IMR-90 (cell line): Measurements from ENCODE around the gene NR6A1. TPM values are rescaled to one million over a fixed set of nuclear protein-coding genes. Genes with fewer than 3 reads are reported as not detected.

Experiments
- ATAC-seq: fragments of 200-7000 bp; cut with Tn5 transposase; 2 replicates; pipeline ENCODE4 v1.9.1; 2020; ENCODE audit warnings: low read depth, mild to moderate bottlenecking, moderate library complexity
- BruUV-seq: library from RNA; stranded (reverse); fragments of 400-500 nt; replicated peaks from 2 replicates; lab custom pipeline; 2021; lab: Mats Ljungman, UMichigan
- CTCF ChIA-PET: fragments of 300-600 bp; formaldehyde crosslinking; extraction: SDS; loops from one replicate; lab custom pipeline; 2021; ENCODE audit warnings: antibody characterized with exemption; lab: Yijun Ruan, JAX
- POLR2A ChIA-PET: fragments of 300-600 bp; sonication (Branson Sonifier 250); formaldehyde crosslinking; loops from one replicate; lab custom pipeline; 2022; ENCODE audit warnings: antibody characterized with exemption; ENCODE audit not compliant: unreplicated experiment; lab: Charles Lee
- DNase-seq: peaks from one replicate; pipeline ENCODE4 v3.0.0; 2013
- H2AFZ ChIP-seq: replicated peaks from 2 replicates; pipeline ENCODE3; 2013; ENCODE audit warnings: low read length, mild to moderate bottlenecking; ENCODE audit not compliant: poor library complexity
- H2AK5ac ChIP-seq: 2 replicates; pipeline ENCODE4 v1.6.1; 2013; ENCODE audit warnings: low read depth, low read length, inconsistent platforms
- H2AK9ac ChIP-seq: replicated peaks from 2 replicates; pipeline ENCODE3; 2013; ENCODE audit warnings: mild to moderate bottlenecking, low read depth, low read length, moderate library complexity; ENCODE audit not compliant: poor library complexity
- H2BK120ac ChIP-seq: 2 replicates; pipeline ENCODE4 v1.6.1; 2013; ENCODE audit warnings: low read depth, low read length, inconsistent platforms
- H2BK15ac ChIP-seq: 3 replicates; pipeline ENCODE4 v1.6.1; 2013; ENCODE audit warnings: low read depth, low read length, inconsistent platforms
- H2BK20ac ChIP-seq: 2 replicates; pipeline ENCODE4 v1.6.1; 2013; ENCODE audit warnings: low read depth, mild to moderate bottlenecking, inconsistent platforms, low read length, moderate library complexity
- H2BK5ac ChIP-seq: 2 replicates; pipeline ENCODE4 v1.6.1; 2013; ENCODE audit warnings: mild to moderate bottlenecking, low read depth, low read length, inconsistent platforms; ENCODE audit not compliant: poor library complexity, severe bottlenecking
- H3K14ac ChIP-seq: replicated peaks from 2 replicates; pipeline ENCODE4 v1.6.1; 2013; ENCODE audit warnings: low read depth, low read length, inconsistent platforms
- H3K18ac ChIP-seq: 2 replicates; pipeline ENCODE4 v1.6.1; 2013; ENCODE audit warnings: low read depth, low read length, control low read depth
- H3K23ac ChIP-seq: 2 replicates; pipeline ENCODE4 v1.6.1; 2013; ENCODE audit warnings: low read depth, low read length, inconsistent platforms
- H3K27ac ChIP-seq: 2 replicates; pipeline ENCODE4 v1.5.1; 2013; ENCODE audit warnings: mild to moderate bottlenecking, control low read depth, low read length; ENCODE audit not compliant: insufficient read depth
- H3K27me3 ChIP-seq: 2 replicates; pipeline ENCODE4 v1.6.1; 2013; ENCODE audit warnings: low read length; ENCODE audit not compliant: control insufficient read depth, insufficient read depth
- H3K36me3 ChIP-seq: 2 replicates; pipeline ENCODE4 v1.6.1; 2013; ENCODE audit warnings: low read length, mixed read lengths; ENCODE audit not compliant: control insufficient read depth, insufficient read depth
- H3K4ac ChIP-seq: 2 replicates; pipeline ENCODE4 v1.6.1; 2013; ENCODE audit warnings: low read depth, low read length, inconsistent platforms
- H3K4me1 ChIP-seq: 2 replicates; pipeline ENCODE4 v1.6.1; 2013; ENCODE audit warnings: low read length, mixed read lengths; ENCODE audit not compliant: control insufficient read depth, insufficient read depth
- H3K4me2 ChIP-seq: 2 replicates; pipeline ENCODE4 v1.6.1; 2013; ENCODE audit warnings: low read depth, mild to moderate bottlenecking, control low read depth, low read length, moderate library complexity
- H3K4me3 ChIP-seq: 2 replicates; pipeline ENCODE4 v1.5.1; 2013; ENCODE audit warnings: low read depth, mild to moderate bottlenecking, control low read depth, low read length, moderate library complexity; ENCODE audit not compliant: insufficient read depth
- H3K56ac ChIP-seq: 2 replicates; pipeline ENCODE4 v1.6.1; 2013; ENCODE audit warnings: low read length, inconsistent platforms; ENCODE audit not compliant: insufficient read depth; ENCODE audit errors: extremely low read depth
- H3K79me1 ChIP-seq, 2 experiments: 2 replicates each; pipeline ENCODE4 v1.6.1; 2013; ENCODE audit warnings: low read length in 2 of 2, inconsistent platforms in 1 of 2, low read depth in 1 of 2
- H3K9ac ChIP-seq: 2 replicates; pipeline ENCODE4 v1.6.1; 2013; ENCODE audit warnings: low read depth, low read length, control low read depth
- H3K9me1 ChIP-seq: 2 replicates; pipeline ENCODE4 v1.6.1; 2013; ENCODE audit warnings: low read length, inconsistent platforms; ENCODE audit not compliant: insufficient read depth
- H3K9me3 ChIP-seq: 2 replicates; pipeline ENCODE4 v1.6.1; 2013; ENCODE audit warnings: low read length; ENCODE audit not compliant: control insufficient read depth, insufficient read depth
- H4K20me1 ChIP-seq: 2 replicates; pipeline ENCODE4 v1.6.1; 2013; ENCODE audit warnings: low read length, inconsistent platforms; ENCODE audit not compliant: insufficient read depth
- H4K5ac ChIP-seq: 2 replicates; pipeline ENCODE4 v1.6.1; 2013; ENCODE audit warnings: mild to moderate bottlenecking, low read depth, low read length, control low read depth
- H4K8ac ChIP-seq, 2 experiments: 2 replicates each; pipeline ENCODE4 v1.6.1; 2013; ENCODE audit warnings: low read depth in 2 of 2, low read length in 2 of 2, control low read depth in 1 of 2, inconsistent platforms in 1 of 2
- H4K91ac ChIP-seq: 2 replicates; pipeline ENCODE4 v1.6.1; 2013; ENCODE audit warnings: low read depth, low read length, inconsistent platforms; ENCODE audit not compliant: insufficient read depth
- BHLHE40 ChIP-seq: fragments of 150-350 bp; IDR thresholded peaks from 2 replicates; pipeline ENCODE4 v1.6.1; 2016; ENCODE audit warnings: mild to moderate bottlenecking, low read depth, low read length
- CEBPB ChIP-seq: IDR thresholded peaks from 2 replicates; pipeline ENCODE4 v1.6.1; 2012; ENCODE audit warnings: low read depth, low read length, improper control_type of control experiment
- ELK1 ChIP-seq: fragments of 150-350 bp; IDR thresholded peaks from 2 replicates; pipeline ENCODE4 v1.6.1; 2016; ENCODE audit warnings: low read depth, mild to moderate bottlenecking, low read length, moderate library complexity, borderline replicate concordance
- FOS ChIP-seq: fragments of 150-350 bp; IDR thresholded peaks from 2 replicates; pipeline ENCODE4 v1.6.1; 2016; ENCODE audit warnings: low read depth, low read length
- MAFK ChIP-seq: IDR thresholded peaks from 2 replicates; pipeline ENCODE4 v1.6.1; 2012; ENCODE audit warnings: low read depth, low read length, improper control_type of control experiment
- MAZ ChIP-seq: IDR thresholded peaks from 2 replicates; pipeline ENCODE4 v1.6.1; 2012; ENCODE audit warnings: low read depth, mild to moderate bottlenecking, low read length, improper control_type of control experiment, moderate library complexity, borderline replicate concordance
- MXI1 ChIP-seq: IDR thresholded peaks from 2 replicates; pipeline ENCODE4 v1.6.1; 2012; ENCODE audit warnings: low read depth, mild to moderate bottlenecking, low read length, moderate library complexity, borderline replicate concordance
- NFE2L2 ChIP-seq: fragments of 150-350 bp; IDR thresholded peaks from 2 replicates; pipeline ENCODE4 v1.6.1; 2016; ENCODE audit warnings: low read depth, mild to moderate bottlenecking, low read length
- RAD21 ChIP-seq: IDR thresholded peaks from 2 replicates; pipeline ENCODE4 v1.6.1; 2012; ENCODE audit warnings: low read length, improper control_type of control experiment
- RFX5 ChIP-seq: IDR thresholded peaks from 2 replicates; pipeline ENCODE4 v1.8.0; 2012; ENCODE audit warnings: low read depth, mild to moderate bottlenecking, low read length, moderate library complexity
- WGBS, 2 experiments: methylation state at CpG; one replicate each; pipeline versions ENCODE4 v1.1.5 to v1.1.7; 2013; ENCODE audit warnings: missing lambda C conversion rate in 2 of 2; ENCODE audit not compliant: insufficient read length in 1 of 2; ENCODE audit errors: extremely low coverage in 2 of 2; 5-methylcytosine and 5-hydroxymethylcytosine counted together
- dilution Hi-C: fragments of 300-500 bp; cut with HindIII; formaldehyde crosslinking; loops from one replicate; pipeline ENCODE4 v1.14.3; 2018; ENCODE audit warnings: low sequenced_read_pairs; ENCODE audit not compliant: unreplicated experiment
- in situ Hi-C: fragments of 300-500 bp; cut with MboI; formaldehyde crosslinking; loops from 3 replicates; pipeline ENCODE4 v1.14.3; 2019; ENCODE audit warnings: low sequenced_read_pairs, inconsistent platforms, mixed read lengths
- intact Hi-C: fragments of 100-400 bp; cut with micrococcal nuclease; formaldehyde crosslinking; loops from 2 replicates; pipeline ENCODE4 v1.10.0; 2022
- polyA plus RNA-seq, 3 experiments: library from polyadenylated mRNA; depleted of rRNA; stranded (reverse); fragments of >200 nt; gene quantifications; 2 replicates each; pipeline ENCODE4 v1.2.3, GENCODE V29; 2012; ENCODE audit warnings: low replicate concordance in 1 of 3
- total RNA-seq: library from RNA; depleted of rRNA; stranded (reverse); fragments of >200 nt; gene quantifications from 2 replicates; pipeline ENCODE4 v1.2.3, GENCODE V29; 2012
- TF ChIP-seq, protein P1 (sequence below): conservative IDR thresholded peaks from 2 replicates; pipeline ENCODE4 v1.5.1; 2012; ENCODE audit warnings: mild to moderate bottlenecking, low read depth, low read length, improper control_type of control experiment
- TF ChIP-seq, protein P2 (sequence below): fragments of 150-350 bp; IDR thresholded peaks from 2 replicates; pipeline ENCODE4 v1.6.1; 2017; ENCODE audit warnings: mild to moderate bottlenecking, antibody characterized with exemption, low read length, low read depth

The NR6A1 gene
- total and polyA plus RNA-seq, 2 of the 4 experiments (the other 2 are of a cell fraction) = 0.14 to 0.36 TPM

- Histone ChIP-seq H3K36me3 (no peaks in the 10 kb centered on the region), H4K5ac (no peak overlapping the region; the same call in 1 of the 2 replicates), H3K79me1 (no peaks in the 10 kb centered on the region), H3K18ac (peak overlapping the region; percentile 45; the same call in 1 of the 2 replicates), H3K4me3 (no peak overlapping the region), H3K14ac (no peak overlapping the region), H3K56ac (no peak overlapping the region), H4K8ac (no peak overlapping the region), H2BK20ac (0 out of 2 replicates have a peak overlapping the region, but pooled peaks have one; percentile 21), H2BK5ac (no peak overlapping the region), H4K91ac (no peak overlapping the region), H3K27me3 (no peaks in the 10 kb centered on the region), H2AK9ac (no peak overlapping the region), H3K9ac (no peak overlapping the region), H2AK5ac (no peak overlapping the region), H2AFZ (no peak overlapping the region), H3K9me1 (peaks cover 4% of the 10 kb centered on the region), H3K4me1 (peaks cover 10% of the 10 kb centered on the region), H3K4ac (no peak overlapping the region), H4K20me1 (peaks cover 4% of the 10 kb centered on the region; the same call in 1 of the 2 replicates), H3K9me3 (no peaks in the 10 kb centered on the region), H2BK120ac (no peak overlapping the region), H3K27ac (peak overlapping the region; percentile 9; the same call in 1 of the 2 replicates), H3K4me2 (peak overlapping the region; percentile 69), H3K23ac (no peak overlapping the region), H2BK15ac (no peak overlapping the region)
- peak; percentile 25 for ATAC-seq
- no peak for DNase-seq
- no CpG with 5 or more reads among the region's 3 CpGs for WGBS, 2 experiments
- in situ Hi-C loops = loop anchor here (25.0 kb wide), 1 partner anchor 312 kb away; the partner anchor contains the start of gene PSMB7
- ChIA-PET POLR2A (interaction anchor here (0.5 kb wide), 1 partner anchor 13 kb away, joined by 3 read pairs; no protein-coding TSS in a partner anchor), CTCF (interaction anchor here (0.7 kb wide), 1 partner anchor 20 kb away, joined by 5 read pairs; no protein-coding TSS in a partner anchor)
- intact Hi-C loops = no loop called here
- dilution Hi-C loops = no loop called here
- TF ChIP-seq RAD21 (no peak), CEBPB (no peak), ELK1 (no peak), BHLHE40 (no peak), MAFK (no peak), MAZ (no peak), RFX5 (no peak), MXI1 (no peak), FOS (no peak), NFE2L2 (no peak)
- TF ChIP-seq, protein P1, sequence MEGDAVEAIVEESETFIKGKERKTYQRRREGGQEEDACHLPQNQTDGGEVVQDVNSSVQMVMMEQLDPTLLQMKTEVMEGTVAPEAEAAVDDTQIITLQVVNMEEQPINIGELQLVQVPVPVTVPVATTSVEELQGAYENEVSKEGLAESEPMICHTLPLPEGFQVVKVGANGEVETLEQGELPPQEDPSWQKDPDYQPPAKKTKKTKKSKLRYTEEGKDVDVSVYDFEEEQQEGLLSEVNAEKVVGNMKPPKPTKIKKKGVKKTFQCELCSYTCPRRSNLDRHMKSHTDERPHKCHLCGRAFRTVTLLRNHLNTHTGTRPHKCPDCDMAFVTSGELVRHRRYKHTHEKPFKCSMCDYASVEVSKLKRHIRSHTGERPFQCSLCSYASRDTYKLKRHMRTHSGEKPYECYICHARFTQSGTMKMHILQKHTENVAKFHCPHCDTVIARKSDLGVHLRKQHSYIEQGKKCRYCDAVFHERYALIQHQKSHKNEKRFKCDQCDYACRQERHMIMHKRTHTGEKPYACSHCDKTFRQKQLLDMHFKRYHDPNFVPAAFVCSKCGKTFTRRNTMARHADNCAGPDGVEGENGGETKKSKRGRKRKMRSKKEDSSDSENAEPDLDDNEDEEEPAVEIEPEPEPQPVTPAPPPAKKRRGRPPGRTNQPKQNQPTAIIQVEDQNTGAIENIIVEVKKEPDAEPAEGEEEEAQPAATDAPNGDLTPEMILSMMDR = no peak
- TF ChIP-seq, protein P2, sequence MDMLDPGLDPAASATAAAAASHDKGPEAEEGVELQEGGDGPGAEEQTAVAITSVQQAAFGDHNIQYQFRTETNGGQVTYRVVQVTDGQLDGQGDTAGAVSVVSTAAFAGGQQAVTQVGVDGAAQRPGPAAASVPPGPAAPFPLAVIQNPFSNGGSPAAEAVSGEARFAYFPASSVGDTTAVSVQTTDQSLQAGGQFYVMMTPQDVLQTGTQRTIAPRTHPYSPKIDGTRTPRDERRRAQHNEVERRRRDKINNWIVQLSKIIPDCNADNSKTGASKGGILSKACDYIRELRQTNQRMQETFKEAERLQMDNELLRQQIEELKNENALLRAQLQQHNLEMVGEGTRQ = no peak
- BruUV-seq = no TSS peak
These were observed 46.6 kb downstream of the NR6A1 start for GRCh38 chr9:124724415-124725067.
